PC-9 (cell line): ENCODE data around the gene BMP2K.
"Not testable (repeated sequence)": the region's sequence is repeated elsewhere in the genome, so short reads cannot be mapped to it uniquely, and the experiment has no call there.

Experiments used
- EZH2 ChIP-seq: fragments of 200-600 bp; sonication (generic); IDR thresholded peaks from 2 replicates; pipeline ENCODE4 v1.8.0; 2017; ENCODE audit warnings: antibody characterized with exemption, low read depth
- TF ChIP-seq, protein P1 (sequence below): fragments of 200-600 bp; sonication (generic); conservative IDR thresholded peaks from 2 replicates; pipeline ENCODE4 v1.6.1; 2017; ENCODE audit warnings: mixed run types, antibody characterized with exemption, mild to moderate bottlenecking, moderate library complexity

- not testable (repeated sequence) for TF ChIP-seq EZH2
- TF ChIP-seq, protein P1, sequence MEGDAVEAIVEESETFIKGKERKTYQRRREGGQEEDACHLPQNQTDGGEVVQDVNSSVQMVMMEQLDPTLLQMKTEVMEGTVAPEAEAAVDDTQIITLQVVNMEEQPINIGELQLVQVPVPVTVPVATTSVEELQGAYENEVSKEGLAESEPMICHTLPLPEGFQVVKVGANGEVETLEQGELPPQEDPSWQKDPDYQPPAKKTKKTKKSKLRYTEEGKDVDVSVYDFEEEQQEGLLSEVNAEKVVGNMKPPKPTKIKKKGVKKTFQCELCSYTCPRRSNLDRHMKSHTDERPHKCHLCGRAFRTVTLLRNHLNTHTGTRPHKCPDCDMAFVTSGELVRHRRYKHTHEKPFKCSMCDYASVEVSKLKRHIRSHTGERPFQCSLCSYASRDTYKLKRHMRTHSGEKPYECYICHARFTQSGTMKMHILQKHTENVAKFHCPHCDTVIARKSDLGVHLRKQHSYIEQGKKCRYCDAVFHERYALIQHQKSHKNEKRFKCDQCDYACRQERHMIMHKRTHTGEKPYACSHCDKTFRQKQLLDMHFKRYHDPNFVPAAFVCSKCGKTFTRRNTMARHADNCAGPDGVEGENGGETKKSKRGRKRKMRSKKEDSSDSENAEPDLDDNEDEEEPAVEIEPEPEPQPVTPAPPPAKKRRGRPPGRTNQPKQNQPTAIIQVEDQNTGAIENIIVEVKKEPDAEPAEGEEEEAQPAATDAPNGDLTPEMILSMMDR: not testable (repeated sequence)
Observed at GRCh38 chr4:78868712-78869111, 92.6 kb downstream of the BMP2K start.
